NCI-H2196 (cell line): ENCODE measurements around the gene TBC1D8B.

Source experiments
- DNase-seq: peaks from one replicate; lab custom pipeline; 2025; ENCODE audit not compliant: unreplicated experiment; lab: John Stamatoyannopoulos, UW

Gene TBC1D8B

DNA sequence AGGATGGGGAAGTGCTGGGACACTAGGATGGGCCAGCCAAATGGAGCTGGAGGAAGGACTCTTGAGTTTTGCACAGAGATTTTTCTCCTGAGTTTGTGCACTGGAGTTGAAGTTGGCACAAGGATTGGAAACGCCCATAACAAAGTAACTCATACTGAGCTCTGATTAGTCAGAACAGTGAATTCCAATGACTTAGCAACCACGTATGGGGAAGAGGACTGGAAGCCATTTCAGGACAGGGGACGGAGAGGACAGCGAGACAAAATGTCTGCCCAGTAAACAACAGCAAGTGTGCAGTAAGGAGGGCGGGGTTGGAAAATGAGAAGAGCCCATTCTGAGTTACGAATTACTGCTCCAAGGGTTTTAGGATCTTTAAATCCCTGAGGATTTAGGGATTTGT is 94.8 kb downstream of the TBC1D8B start:
- no peak for DNase-seq

DNA sequence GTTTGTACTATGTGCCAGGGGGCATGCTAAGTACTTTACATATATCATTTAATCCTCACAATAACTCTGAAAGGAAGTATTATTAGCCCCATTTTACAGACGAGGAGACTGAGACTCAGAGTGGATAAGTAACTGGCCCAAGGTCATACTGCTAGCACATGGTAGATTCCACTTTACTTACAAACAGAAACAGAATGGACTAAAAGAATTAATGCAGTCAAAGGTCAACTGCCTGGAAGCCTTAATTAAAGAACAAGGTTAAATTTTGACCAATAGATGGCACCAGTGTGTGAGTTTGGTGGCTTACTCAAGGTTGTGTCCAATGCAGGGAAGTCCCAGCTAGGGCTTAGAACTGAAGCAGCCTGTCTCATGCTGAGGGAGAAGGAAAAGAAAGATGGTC is 96.0 kb downstream of the TBC1D8B start:
- DNase-seq = peak; percentile 55

- no peak for DNase-seq
Observed at GRCh38 chrX:106899276-106899675, 96.8 kb downstream of the TBC1D8B start.

GRCh38 chrX:106899841-106900240 is 97.4 kb downstream of the TBC1D8B start:
- no peak for DNase-seq

- no peak for DNase-seq
Observed at GRCh38 chrX:106901341-106901740, 98.9 kb downstream of the TBC1D8B start.

DNA sequence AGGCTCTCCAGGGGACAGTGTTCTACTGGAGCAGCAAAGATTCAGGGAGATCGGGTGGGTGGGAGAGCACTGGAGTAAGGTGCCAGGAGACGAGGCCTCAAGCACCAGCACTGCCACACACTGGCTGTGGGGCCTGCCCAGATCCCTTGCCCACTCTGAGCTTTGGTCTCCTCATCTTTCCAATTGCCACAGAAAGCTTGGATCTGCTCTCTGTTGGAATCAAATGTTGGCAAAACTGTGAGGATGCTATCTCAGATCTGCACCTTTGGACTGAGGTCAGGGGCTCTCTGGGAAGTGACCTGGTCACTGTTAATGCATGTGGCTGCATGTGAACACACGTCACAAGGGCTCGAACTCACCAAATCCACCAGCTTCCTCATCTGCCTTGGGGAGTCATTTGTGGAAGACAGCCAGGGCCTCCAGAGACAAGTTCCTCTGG is 99.3 kb downstream of the TBC1D8B start:
- DNase-seq = no peak

- DNase-seq = no peak
Observed at GRCh38 chrX:106902684-106903083, 100.2 kb downstream of the TBC1D8B start.

- DNase-seq = no peak
Observed at GRCh38 chrX:106903291-106903824, 100.9 kb downstream of the TBC1D8B start, which contains the start of gene RIPPLY1. Gene RIPPLY1, minus strand, starts transcription at chrX:106903341. Its CDS starts 54 bp downstream, at chrX:106903287.

DNA sequence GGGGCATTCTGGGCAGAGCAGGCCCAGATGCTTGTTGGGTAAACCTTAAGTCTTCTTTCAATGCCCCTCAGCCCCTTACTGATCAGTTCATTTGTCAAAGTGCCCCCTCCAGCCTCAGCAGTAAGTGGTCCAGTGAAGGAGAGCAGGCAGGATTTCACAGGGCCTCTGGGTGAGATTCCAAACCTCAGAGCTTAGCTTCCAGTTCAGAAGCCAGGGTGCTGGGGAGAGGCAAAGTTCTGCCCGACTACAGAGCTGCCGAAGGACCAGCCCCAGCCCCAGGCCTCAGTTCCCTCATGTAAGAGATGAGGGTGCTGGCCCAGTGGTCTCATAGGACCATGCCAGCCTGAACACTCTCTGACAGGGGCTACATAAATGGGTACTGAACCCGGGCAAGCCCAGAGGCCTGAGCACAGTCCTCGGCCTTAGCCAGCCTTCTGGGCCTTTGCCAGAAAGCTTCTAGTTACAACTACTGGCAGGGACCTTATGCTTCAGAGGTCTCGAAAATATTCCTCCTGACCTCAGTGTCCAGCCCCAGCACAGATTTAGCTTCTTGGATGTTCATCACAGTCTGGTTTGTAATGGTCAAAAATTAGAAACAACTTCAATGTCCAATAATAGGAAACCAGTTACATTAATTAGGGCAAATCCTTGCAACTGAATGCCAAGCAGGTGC is 101.5 kb downstream of the TBC1D8B start:
- DNase-seq = no peak

- no peak for DNase-seq
Observed at GRCh38 chrX:106905064-106905708, 102.7 kb downstream of the TBC1D8B start.

- DNase-seq = no peak
Observed at GRCh38 chrX:106906361-106906760, 103.9 kb downstream of the TBC1D8B start.

DNA sequence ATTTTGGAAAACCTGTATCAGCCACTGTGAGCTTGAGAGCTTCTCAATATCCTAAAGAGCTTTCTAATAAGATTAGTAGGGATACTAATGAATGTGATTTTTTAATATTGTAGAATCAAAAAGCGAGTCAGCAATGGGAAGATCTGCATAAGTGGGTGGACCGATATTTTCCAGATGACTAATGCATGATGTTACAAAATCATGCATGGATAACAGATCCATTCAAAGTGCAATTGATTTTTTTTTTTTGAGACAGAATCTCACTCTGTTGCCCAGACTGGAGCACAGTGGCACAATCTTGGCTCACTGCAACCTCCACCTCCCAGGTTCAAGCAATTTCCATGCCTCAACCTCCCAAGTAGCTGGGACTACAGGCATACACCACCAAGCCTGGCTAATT is 110.4 kb downstream of the TBC1D8B start:
- DNase-seq = no peak

DNA sequence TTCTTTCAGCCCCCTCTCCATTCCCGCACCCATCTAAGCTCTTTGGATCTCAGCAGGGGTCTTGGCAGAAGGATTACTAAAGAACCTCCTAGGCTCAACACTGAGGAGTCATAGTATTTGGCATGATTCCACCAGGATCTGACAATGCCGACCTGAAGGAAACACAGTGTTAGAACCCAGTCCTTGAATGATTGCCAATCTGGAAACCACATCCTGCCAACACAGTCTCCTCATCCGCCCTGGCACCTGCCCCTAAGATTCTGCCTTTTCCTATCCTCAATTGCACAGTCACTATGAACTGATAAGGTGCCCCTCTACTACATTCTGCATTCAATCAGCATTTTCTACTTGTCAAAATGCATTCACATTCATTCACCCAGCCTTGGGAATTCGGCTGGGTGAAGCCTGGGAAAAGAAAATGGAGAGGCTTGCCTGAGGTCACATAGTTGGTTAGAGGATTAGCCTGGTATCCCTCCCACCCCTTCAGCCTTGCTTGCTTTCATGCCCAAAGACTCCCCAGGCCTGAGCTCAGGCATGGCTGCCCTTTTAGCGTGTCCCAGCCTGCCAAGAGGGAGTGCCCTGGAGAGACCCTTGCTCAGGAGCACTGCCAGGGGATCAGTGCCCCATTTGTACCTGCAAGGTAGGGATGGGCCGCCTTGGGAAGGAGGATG is 115.5 kb downstream of the TBC1D8B start:
- peak; percentile 61 for DNase-seq

DNA sequence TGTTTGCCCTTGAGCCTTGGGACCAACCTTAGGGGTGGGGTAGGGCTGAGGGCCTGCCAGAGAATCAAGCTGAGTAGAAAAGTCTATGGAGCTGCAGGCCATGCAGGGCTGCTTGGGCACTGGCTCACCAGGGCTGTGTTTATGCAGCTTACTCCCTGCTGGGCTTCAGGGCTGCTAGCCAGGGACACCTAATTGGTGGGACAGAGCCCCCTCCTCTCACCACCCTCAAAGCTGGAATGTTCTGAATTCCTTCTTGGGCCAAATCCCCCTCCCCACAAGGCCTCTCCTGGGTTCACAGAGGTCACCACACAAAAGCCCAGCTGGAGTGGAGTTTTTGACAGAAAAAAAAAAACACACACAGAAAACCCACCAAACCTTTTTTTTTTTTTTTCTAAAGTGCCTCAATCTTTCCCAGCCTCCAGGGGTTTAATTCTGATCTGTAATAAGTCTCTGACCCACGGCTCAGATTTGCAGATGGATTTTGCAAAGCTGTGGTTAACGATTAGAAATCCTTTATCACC is 117.5 kb downstream of the TBC1D8B start, which contains the start of gene CLDN2:
CLDN2 (plus strand) TSS at position 471 of the 521 bp plus-strand sequence. CDS start 7,827 bp downstream, outside the sequence.
- DNase-seq = no peak

DNA sequence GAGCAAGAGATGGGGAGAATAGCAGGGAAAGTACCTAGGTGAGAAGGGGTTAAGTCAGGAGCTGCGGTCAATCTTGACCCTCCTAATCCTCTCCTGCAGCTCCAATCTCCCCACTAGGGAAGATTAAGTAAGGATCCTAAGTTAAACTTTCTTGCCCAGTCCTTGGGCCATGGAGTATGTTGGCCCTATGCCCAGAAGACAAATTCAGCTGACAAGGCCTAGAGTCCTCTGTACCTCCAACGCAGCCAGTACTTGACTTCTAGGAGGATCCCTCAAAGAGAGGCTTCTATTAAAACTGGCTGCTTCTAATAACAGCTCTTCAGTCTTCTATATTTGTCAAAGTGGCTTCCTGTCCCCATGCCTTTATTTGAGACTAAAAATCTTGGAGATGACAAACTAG is 119.2 kb downstream of the TBC1D8B start:
- DNase-seq = no peak
